HG02588 (cell line): ENCODE measurements around the gene MROH7.

ENCODE experiments used
- ATAC-seq: cut with Tn5 transposase; IDR thresholded peaks from one replicate; pipeline ENCODE4 v1.9.1; 2021; ENCODE audit warnings: mild to moderate bottlenecking, moderate library complexity; ENCODE audit not compliant: unreplicated experiment

The MROH7 gene

DNA sequence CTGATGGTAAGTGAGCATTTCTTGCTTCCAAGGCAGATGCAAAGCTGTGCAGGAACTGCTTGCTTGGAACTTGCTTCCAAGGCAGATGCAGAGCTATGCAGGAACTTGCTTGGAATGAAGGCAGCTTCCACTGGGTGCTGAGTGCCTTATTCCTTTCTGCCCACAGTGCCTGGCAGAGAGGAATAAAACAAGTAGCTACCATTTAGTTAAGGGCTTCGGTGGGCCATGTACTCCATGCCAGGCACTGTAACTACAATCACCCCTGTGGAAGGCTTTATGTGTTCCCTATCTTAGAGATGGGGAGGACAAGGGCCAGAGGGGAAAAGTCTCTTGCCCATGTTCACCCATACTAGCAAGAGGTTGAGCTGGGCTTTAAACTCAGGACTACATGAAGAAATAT is 8.3 kb downstream of the MROH7 start:
- no peak for ATAC-seq

DNA sequence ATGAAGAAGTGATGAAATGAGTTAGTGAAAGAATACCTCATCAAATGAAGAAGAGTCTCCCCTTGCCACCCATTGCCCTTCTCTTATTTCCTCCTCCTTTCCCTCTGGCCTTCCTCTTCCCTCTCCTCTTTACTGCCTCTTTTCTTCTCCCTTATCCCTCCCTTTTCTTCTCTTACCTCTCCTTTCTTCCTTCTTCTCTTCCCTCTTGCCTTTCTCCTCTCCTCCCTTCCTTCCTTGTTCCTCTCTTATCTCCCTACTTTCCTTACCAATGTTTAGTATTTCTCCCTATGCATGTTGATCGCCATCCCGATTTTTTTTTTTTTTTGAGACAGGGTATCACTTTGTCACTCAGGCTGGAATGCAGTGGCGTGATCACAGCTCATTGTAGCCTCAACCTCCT is 8.8 kb downstream of the MROH7 start:
- no peak for ATAC-seq

DNA sequence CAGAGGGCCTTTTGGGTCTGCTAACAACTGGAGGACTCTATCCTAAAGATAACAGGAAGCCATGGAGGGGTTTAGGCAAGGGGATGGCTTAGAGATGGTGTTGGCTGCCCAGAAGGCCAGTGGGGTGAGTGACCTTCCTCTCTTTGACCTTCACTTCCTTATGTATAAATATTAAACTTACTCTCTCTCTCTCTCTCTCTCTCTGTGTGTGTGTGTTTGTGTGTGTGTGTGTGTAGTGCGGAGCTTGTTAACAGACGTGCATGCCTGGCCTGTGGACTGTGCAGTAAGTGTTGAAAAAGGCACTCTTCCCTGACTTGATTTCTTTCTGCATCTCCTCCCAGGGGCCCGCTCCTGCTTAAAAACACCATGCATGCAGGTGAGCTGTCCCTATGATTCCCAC is 10.0 kb downstream of the MROH7 start:
- ATAC-seq = no peak

DNA sequence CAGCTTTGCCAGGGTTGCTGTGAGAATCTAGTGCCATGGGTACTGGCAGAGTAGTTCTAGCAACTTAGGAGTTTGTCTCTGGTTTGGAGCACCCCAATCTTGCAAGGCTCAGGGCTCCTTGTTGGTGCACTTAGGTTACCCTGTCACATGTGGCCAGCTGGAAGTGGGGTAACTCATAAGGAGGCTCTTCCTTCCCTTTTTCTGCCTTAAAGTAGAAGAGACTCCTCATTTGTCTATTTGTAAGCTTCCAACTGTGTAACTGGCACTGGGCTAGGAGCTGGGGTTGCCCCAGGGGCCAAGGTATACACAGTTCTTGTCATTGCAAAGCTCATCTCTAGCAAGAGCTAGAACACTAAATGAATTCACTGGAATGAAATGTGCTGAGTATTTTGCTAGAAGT is 10.6 kb downstream of the MROH7 start:
- ATAC-seq = no peak

DNA sequence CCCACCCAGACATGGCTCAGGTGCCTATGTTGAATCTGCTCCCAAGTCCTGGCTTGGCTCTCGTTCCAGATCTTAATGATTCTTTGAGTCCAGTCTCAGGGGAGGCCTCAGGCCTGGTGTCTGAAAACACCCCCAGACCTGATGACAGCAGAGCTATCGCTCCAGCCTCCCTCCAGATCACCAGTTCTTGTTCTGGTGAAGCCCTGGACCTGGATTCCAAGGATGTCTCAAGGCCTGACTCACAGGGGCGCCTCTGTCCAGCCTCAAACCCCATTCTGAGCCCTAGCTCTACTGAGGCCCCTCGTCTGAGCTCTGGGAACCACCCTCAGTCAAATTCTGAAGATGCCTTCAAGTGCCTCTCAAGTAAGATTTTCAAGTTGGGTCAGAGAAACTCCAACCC is 11.4 kb downstream of the MROH7 start:
- no peak for ATAC-seq

DNA sequence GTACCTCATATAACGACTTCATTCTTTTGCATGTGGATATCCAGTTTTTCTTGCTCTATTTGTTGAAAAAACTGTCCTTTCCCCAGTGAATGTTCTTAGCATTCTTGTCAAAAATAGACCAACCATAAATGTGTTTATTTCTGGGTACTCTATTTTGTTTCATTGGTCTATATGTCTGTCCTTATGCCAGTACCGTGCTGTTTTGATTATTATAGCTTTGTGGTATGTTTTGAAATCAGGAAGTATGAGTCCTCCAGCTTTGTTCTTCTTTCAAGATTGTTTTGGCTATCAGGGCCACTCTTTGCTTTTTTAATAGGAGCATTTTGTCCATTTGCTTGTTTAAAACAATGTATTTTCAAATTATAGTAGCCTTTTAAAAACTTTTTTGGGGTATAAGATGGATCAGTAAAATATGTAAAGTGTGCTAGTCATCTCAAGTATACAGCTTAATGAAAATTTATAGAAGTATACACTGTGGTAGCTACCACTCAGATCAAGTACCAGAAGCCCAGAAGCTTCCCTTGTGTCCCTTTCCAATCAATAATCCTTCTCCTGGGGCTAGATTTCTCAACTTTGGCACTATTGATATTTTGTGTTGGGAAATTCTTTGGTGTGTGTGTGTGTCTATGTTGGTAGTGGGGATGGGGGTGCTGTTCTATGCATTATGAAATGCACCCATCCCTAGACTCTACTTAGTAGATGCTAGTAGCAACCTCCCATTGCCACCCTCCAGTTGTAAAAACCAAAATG is 16.8 kb downstream of the MROH7 start:
- no peak for ATAC-seq

DNA sequence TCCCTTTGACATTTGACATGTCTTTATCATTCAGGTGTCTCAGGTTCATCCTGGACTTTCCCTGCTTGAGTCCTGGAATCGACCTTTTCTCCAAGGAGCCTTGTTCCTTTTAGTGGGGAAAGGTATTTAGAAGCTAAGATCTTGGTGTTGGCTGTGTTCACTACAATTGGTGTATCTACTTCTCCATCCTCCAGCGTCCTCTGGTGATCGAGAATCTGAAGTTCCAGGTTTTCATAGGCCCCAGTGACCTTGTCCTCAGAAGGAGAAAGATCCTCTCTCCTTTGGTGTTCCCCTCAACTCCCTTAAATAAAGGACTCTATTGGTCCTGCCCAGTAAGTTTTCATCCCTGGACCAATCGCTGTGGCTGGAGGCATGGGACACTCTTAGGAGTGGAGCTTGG is 22.1 kb downstream of the MROH7 start:
- ATAC-seq = no peak

DNA sequence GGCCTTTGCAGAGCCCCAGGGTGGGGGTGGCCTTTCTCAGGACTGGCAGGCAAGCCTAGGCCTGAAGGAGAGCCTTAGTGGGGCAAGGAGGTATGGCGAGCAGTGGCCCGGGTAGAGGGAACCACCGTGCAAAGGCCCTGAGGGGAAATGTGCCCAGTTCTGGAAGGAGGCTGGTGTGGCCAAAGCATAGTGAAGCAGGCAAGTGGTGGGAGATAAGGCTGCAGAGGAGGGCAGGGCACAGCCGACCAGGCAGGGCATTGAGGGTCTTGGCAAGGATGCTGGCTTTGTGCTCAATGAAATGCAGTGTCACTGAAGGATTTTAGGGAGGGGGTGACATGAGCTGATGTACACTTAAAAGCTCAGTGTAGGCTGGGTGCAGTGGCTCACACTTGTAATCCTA is 22.8 kb downstream of the MROH7 start:
- no peak for ATAC-seq

DNA sequence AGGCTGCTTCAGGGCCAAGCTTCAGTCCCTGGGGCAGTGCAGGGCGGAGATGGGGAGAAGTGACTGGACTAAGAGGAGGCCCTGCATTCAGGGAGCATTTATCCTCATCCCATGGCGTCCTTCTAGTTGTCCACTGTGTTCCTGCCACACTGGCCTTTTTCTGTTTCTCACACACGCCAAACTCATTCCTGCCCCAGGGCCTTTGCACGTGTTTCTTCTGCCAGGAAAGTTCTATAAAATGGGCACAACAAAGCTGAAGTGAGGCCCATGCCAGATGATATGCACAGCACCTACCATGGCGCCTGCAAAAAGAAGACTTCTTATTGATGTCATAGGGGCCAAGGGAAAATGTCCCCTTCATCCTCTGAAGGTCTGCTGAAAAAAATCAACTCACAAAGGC is 24.3 kb downstream of the MROH7 start:
- no peak for ATAC-seq

DNA sequence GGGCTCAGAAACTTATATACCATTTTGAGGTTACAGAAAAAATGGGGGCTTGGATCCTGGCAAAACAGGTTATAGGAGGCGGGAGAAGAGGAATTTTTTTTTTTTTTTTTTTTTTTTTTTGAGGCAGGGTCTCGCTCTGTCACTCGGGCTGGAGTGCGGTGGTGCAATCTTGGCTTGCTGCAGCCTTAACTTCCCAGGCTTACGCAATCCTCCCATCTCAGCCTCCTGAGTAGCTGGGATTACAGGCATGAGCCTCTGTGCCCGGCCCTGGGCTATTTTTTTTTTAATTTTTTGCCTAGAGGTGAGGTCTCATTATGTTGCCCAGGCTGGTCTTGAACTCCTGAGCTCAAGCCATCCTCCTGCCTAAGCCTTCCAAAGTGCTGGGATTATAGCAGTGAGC is 24.7 kb downstream of the MROH7 start:
- no peak for ATAC-seq

DNA sequence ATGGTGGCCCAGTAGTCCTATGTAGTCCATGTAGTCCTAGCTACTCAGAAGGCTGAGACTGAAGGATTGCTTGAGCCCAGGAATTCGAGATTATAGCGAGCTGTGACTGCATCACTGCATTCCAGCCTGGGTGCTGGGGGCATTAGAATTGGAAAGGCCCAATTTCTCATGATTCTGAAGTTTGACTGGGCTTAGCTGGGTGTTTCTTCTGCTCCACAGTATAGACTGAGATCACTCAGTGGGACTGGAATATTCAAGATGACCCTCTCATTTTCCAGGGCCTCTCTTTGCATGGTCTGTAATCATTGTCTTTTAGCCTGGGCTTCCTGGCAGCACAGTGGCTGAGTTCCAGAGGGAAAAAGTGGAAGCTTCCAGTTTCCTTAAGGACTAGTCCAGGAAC is 26.2 kb downstream of the MROH7 start:
- no peak for ATAC-seq

DNA sequence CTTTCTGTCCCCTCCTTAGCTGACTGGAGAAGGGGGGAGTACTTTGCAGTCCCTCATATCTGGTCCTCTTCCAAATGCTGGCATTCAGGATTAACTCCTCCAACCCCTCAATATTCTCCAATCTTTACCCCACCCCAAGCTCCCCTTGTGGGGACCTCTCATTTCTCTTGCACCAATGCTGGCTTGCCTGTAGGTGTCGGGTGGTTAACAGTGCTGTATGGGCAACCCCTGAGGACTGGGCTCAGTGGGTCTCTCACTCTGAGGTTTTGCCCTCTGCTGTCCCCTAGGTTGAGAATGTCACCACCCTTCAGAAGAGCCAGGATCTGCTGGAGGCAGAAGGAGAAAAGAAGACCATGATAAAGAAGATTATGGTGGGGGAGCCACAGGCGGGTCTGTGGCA is 27.0 kb downstream of the MROH7 start:
- ATAC-seq = no peak

DNA sequence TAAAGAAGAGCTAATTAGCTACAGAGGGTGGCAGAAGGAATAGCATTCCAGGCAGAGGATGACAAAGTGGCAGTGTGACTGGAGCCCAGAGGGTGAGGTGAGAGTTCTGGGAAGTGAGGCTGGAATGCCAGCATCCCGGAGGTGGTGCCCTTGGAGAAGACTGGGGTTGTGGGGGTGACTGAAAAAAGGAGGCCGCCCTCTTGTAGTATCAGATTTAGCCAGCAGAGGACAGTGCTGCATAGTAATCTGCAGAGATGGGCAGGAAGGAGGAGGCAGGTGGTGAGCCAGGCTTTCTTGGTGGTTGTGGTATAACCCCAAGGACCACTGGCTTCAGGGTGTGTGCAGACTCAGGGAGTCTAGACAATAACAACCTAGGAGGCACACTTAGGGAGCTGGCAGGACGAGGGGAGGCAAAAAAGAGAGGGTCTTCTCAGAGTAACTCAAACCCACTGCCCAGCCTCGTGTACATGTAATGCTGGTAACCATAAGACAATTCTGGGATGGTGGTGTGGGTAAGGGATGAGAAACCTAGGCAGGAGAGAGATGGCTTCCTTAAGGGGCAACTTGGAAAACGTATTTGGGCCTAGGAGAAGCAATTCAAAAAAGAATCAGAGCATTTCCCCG is 30.5 kb downstream of the MROH7 start:
- no peak for ATAC-seq

DNA sequence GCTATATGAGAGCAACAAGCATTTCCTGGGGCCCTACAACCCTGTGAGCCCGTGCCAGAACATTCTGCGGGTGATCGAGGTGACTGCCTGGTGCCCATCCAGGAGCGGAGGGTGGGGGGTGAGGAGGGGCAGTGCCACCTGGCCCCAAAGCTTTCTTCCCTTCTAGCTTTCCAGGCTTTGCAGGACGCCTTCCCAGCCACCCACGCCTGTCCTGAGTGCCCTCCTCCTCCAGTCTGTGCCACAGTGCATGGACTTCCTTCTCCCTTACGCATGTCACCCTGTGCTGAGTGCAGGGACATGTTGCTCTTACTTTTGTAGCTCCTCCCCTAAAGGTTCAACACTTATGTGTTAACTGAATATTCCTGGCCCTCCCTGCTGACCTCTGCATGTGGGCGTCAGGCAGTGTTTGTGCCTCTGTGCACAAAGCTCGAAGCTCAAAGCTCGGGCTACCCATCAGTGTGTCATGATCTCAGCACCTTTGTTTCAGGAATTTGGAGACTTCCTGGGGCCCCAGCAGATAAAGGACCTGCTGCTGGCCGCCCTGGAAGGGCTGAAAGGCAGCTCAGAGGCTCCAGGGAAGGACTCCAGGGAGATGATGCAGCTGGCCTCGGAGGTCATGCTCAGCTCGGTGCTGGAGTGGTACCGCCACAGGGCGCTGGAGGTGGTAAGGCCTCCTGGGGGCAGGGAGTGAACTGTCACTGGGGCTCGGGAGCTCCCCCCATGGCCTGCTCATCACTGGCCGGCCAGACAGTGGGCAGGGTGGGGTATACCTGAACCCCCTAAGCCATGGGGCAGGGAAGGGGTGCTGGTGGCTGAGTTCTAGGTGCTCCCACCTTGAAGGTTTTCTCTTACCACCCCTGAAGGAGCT is 37.4 kb downstream of the MROH7 start:
- no peak for ATAC-seq

DNA sequence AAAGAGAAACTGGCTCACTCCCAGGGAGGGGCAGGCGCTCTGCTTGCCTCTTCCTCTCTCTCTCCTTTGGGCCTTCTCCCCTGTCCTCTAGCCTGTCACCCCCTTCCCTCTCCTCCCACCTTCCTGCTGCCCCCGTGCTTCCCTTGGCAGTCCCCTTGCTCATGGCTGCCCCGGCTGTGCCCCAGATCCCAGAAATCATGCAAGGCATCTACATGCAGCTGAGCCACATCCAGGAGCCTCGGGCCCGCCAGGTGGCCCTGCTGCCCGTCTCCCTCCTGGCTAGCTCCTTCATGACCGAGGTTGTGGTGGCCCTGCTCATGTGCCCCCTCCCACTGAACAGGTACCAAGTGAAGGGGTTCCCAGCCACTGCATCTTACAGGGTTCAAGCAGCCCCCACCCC is 38.1 kb downstream of the MROH7 start:
- ATAC-seq = no peak

DNA sequence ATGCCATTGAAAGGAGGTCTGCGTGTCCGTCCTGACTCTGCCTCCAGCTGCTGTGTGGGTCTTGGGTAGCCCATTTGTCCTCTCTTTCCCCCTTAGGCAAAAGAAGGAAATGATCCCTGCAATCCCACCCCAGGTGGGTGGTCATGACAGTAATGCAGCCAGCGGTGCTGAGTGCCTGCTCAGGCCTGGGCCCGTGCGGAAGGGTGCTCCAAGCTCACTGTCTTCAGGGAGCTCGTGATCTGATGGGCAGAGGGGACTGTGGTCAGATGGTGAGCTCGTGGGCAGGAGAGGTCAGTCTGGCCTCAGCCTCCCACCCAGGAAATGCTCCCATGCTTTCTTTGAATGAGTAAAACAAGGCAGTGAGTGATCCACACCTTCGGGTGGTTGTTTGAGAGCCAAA is 38.8 kb downstream of the MROH7 start:
- no peak for ATAC-seq

DNA sequence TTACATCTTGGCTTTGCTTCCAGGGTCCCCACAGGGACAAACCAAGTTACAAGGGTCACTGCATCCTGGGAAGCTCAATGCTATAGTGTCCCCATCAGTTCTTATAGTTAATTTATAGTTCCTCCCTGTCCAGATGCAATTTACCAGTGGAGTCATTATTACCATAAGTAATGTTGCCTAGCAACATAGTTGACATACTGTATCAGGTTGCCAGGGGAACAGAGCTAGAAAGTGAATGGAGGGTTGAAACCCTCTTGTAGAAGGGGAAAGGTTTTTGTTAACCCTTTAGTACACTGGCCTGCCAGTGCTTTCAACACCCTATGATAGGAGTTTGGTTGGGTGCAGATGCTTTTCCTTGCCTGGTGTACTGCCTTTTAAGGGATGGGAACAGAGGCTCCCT is 39.8 kb downstream of the MROH7 start:
- ATAC-seq = no peak

DNA sequence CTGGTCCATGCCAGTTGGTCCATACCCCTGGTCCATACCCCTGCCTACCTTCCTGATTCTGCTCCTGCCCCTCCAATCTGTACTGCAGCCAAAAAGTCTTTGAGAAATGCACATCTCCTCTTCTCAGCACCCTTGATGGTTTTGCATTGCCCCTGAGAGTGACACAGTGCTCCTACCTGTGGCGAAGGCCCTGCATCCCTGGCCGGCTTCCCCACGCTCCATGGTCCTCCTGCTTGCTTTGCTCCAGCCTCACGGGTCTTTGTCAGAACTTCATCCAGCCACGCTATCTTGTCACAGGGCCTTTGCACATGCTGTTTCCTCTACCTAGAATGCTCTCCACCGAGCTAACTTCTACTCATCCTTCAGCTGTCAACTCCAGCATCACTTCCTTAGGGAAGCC is 41.9 kb downstream of the MROH7 start:
- ATAC-seq = no peak

DNA sequence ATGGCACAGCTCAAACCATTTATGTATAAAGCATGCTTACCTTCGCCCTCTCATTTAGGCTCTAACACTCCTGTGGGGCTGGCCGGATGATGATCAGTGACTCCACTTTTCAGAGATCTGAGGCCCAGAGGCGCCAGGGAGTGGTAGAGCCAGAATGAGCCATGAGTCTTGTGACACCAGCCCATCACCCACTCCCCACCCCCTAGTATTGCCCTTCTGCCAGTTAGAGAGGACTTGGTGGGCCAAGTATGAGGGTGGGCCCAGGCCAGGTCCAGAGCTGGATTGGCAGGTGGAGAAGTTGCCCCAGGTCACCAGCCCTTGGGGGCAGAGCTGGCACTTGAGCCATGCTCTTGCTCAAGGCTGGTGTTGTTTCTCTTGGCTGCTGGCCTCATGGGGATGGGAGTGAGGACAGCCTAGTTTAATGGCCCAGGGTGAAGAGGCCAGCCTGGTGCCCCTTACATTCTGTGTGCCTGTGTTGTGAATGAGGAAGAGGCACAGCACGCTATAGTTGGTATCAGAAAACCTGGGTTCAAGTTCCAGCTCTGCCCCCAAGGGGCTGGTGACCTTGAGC is 43.8 kb downstream of the MROH7 start:
- no peak for ATAC-seq

DNA sequence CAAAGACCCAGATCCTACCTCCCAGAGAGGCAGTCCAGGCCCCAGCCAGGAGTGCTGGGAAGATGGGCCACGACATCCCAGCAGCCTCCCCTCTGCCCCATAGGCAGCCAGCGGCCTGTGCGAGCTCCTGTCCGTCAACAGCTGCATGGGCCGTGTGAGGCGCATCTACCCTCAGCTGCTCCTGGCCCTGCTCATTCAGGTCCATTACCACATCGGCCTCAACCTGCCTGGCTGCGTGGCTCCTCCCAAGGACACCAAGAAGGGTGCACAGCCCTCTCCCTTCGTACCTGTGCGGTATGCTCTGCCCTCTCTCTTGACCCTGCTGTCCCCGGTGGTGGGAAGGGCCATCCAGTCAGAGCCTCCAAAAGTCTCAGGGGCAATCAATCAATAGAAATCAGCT is 44.6 kb downstream of the MROH7 start:
- no peak for ATAC-seq

DNA sequence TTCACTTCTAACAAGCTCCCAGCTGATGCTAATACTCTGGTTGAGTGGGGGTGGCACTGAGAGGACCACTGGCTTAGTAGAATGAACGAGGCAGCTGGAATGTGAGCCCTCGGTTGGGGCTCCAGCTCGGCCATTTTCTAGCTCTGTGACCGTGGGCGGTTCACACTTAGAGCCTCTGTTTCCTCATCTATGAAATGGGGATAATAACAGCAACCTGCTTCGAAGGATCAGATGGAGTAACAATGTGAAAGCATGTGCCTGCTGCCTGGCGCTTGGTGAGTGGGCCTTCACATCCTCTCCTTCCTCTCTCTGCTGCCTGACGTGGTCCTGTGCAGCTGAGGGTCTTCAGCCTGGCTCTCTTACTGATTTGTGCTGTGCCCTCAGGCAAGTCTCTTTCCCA is 53.2 kb downstream of the MROH7 start:
- ATAC-seq = no peak

DNA sequence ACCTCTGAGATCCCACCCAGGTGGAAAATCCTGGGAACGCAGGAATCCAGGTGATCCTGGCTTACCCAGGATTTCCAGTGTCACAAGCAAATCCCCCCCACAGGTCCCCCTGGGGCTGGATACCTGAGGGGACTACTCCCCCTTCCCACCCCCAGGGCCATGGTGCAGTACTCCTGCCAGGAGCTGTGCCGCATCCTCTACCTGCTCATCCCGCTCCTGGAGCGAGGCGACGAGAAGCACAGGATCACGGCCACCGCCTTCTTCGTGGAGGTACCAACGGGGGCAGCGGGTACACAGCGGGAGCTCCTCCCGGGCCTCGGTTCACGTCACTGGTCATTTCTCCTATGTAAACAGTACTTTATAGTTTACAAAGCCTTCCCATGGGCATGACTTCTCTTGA is 53.6 kb downstream of the MROH7 start:
- ATAC-seq = no peak
